Left ventricle myocardium inferior (tissue), 1 donor: ENCODE data around the gene AGAP3. TPM values are rescaled to one million over a fixed set of nuclear protein-coding genes. Genes with fewer than 3 reads are reported as not detected.

Experiments used
- DNase-seq: peaks from one replicate; pipeline ENCODE4 v3.0.0-alpha.2; 2020
- H3K27ac ChIP-seq: fragments of 200-600 bp; replicated peaks from 2 replicates; pipeline ENCODE4 v1.8.0; 2021
- H3K27me3 ChIP-seq: fragments of 200-600 bp; 2 replicates; pipeline ENCODE4 v1.8.0; 2021; ENCODE audit warnings: low read depth
- H3K36me3 ChIP-seq: fragments of 200-600 bp; 2 replicates; pipeline ENCODE4 v1.8.0; 2021
- H3K4me1 ChIP-seq: fragments of 200-600 bp; 2 replicates; pipeline ENCODE4 v1.8.0; 2021
- H3K4me3 ChIP-seq: fragments of 200-600 bp; 2 replicates; pipeline ENCODE4 v1.8.0; 2021; ENCODE audit warnings: mild to moderate bottlenecking, moderate library complexity
- H3K9me3 ChIP-seq: fragments of 200-600 bp; replicated peaks from 2 replicates; pipeline ENCODE4 v1.8.0; 2021
- intact Hi-C: fragments of 100-400 bp; cut with micrococcal nuclease; formaldehyde crosslinking; loops from one replicate; pipeline ENCODE4 v1.11.0; 2022
- total RNA-seq: library from RNA; stranded (reverse); fragmentation: NEBNext Ultra II Directional; extraction: Animal tissue kit (Norgen Biotek cat#: 25700); gene quantifications from one replicate; pipeline ENCODE4 v1.2.1, GENCODE V29; 2021
- TF ChIP-seq, protein P1 (sequence below): fragments of 200-600 bp; IDR thresholded peaks from 2 replicates; pipeline ENCODE4 v1.8.0; 2021; ENCODE audit warnings: antibody characterized with exemption, mild to moderate bottlenecking, borderline replicate concordance
- donor health status: DM: no; HTN: yes; CAD: no; lungs with severe emphysema.

Gene AGAP3
- total RNA-seq, 1 donor from 2014 or later = 51.0 TPM

DNA sequence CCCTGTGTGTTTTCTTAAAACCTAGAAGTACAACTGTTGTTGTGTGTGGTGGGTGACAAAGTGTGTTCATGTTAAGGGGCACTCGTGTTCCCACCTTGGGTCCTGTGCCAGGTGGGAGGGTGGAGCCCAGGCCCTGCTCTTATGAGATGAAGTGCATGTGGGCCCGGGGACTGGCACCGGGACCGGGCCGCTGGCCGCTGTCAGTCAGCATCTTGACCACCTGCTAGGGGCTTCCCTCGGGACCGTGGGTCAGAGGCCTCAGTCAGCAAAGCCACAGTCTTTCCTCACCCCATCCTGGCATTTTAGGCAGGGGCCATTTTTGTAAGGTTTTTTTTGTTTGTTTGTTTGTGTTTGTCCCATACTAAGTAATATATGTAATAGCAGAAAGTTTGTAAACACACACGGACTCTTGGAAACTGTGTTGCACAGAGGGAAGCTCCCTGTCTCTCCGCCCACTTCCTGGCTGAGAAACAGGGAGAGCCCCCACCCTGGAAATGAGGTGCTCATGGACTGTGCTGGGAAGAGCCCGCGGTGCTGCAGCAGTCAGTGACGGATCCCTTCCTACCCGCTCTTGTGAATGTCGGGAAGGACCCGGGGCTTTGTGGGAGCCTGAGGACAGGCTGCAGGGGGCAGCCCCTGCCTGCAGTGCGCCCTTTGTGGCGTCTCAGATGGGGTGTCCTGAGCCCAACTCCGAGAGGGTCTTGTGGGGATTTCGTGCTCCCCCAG is 13.4 kb downstream of the AGAP3 start:
- Histone ChIP-seq H3K36me3 (no peaks in the 10 kb centered on the region), H3K27me3 (no peaks in the 10 kb centered on the region), H3K27ac (peak overlapping the region; percentile 33), H3K4me1 (peaks cover 59% of the 10 kb centered on the region), H3K4me3 (peak overlapping the region; percentile 40), H3K9me3 (no peaks in the 10 kb centered on the region)
- no peak for DNase-seq
- intact Hi-C loops = loop anchor here (10.0 kb wide), 1 partner anchor 65 kb away; no protein-coding TSS in a partner anchor
- TF ChIP-seq, protein P1, sequence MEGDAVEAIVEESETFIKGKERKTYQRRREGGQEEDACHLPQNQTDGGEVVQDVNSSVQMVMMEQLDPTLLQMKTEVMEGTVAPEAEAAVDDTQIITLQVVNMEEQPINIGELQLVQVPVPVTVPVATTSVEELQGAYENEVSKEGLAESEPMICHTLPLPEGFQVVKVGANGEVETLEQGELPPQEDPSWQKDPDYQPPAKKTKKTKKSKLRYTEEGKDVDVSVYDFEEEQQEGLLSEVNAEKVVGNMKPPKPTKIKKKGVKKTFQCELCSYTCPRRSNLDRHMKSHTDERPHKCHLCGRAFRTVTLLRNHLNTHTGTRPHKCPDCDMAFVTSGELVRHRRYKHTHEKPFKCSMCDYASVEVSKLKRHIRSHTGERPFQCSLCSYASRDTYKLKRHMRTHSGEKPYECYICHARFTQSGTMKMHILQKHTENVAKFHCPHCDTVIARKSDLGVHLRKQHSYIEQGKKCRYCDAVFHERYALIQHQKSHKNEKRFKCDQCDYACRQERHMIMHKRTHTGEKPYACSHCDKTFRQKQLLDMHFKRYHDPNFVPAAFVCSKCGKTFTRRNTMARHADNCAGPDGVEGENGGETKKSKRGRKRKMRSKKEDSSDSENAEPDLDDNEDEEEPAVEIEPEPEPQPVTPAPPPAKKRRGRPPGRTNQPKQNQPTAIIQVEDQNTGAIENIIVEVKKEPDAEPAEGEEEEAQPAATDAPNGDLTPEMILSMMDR = no peak

DNA sequence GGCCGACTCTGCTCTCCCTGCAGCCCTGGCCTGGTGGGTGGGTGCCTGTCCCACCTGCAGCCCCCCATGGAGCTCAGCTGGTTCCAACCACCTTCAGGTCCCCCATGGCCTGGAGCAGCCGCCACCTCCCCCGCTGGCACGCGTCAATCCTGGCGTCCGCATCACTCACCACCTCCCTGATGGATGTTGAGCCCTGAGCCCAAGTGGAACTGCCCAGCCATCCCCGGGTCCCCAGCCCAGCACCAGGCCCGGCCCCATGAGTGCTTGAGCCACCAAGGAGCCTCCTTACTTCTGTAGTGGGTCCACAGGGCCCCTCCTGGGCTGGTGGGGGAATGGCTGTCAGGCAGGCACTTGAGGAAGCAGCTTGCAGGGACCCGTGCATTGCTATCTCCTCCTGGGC is 14.6 kb downstream of the AGAP3 start:
- Histone ChIP-seq H3K4me1 (peaks cover 56% of the 10 kb centered on the region), H3K36me3 (no peaks in the 10 kb centered on the region), H3K27ac (no peak overlapping the region), H3K9me3 (no peaks in the 10 kb centered on the region), H3K4me3 (no peak overlapping the region), H3K27me3 (no peaks in the 10 kb centered on the region)
- DNase-seq = no peak
- intact Hi-C loops = loop anchor here (10.0 kb wide), 1 partner anchor 66 kb away; no protein-coding TSS in a partner anchor
- TF ChIP-seq, protein P1 = no peak

DNA sequence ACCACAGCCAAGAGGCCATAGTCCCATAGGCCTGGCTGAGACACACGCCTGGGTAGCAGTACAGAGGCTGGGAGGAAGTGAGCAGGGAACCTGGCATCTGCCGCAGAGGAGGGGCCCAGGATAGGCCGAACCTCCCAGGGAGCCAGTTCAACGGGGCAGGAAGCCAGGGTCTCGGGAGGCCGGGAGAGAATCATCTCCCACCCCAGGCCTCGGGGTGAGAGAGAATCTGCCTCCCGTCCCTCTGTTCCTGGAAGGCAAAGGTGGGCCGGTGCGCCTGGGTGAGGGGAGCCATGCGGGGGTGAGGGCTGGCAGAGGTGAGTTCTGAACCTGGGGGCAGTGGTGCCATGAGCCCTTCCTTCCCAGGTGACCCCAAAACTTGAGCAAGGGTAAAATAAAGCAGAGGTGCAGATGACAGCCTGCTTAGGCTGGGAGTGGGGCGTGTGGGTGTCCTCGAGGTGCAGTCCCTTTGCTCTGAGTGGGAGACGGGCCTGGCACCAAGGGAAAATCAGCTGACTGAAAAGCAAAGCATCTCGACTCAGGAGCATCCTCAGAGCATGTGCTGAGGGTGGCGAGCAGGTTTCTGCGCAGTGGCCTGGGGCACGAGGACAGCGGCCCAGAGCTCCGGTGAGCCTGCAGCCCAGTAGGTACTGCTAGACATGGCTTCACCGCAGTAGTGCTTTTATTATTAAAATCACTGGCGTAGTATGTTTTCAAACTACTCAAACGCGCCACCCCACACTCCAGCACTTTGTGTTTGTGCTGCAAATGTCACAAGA is 15.5 kb downstream of the AGAP3 start:
- TF ChIP-seq, protein P1 = no peak
- H3K4me3 ChIP-seq = no peak overlapping the region

DNA sequence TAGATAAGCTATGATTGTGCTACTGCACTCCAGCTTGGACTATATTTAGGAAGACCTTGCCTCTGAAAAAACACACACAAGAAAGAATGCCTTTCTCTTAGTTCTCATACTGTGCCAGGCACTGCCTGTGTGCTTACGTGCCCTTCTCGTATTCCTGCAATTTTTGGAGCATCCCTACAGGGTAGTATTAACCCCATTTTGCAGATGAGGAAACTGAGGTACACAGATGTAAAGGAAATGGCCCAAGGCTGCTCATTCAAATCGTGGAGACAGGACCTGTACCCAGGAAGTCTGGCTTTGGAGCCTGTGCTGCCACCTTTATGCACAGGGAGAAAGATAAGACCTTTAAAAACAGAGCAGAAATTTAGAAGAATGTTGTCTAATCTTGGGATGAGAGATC is 16.7 kb downstream of the AGAP3 start:
- H3K4me1 ChIP-seq = peaks cover 49% of the 10 kb centered on the region
- no peaks in the 10 kb centered on the region for H3K27me3 ChIP-seq
- no peaks in the 10 kb centered on the region for H3K9me3 ChIP-seq
- H3K4me3 ChIP-seq = no peak overlapping the region
- TF ChIP-seq, protein P1 = no peak
- intact Hi-C loops = loop anchor here (10.0 kb wide), 1 partner anchor 68 kb away; no protein-coding TSS in a partner anchor
- no peak overlapping the region for H3K27ac ChIP-seq
- peaks cover 4% of the 10 kb centered on the region for H3K36me3 ChIP-seq
- no peak for DNase-seq

More for the DNA sequence above, 15.5 kb downstream of the AGAP3 start:
- Histone ChIP-seq H3K27me3 (no peaks in the 10 kb centered on the region), H3K27ac (peak overlapping the region; percentile 8), H3K36me3 (peaks cover 4% of the 10 kb centered on the region), H3K9me3 (no peaks in the 10 kb centered on the region), H3K4me1 (peaks cover 56% of the 10 kb centered on the region)
- DNase-seq = no peak
- intact Hi-C loops = loop anchor here (10.0 kb wide), 1 partner anchor 67 kb away; no protein-coding TSS in a partner anchor

DNA sequence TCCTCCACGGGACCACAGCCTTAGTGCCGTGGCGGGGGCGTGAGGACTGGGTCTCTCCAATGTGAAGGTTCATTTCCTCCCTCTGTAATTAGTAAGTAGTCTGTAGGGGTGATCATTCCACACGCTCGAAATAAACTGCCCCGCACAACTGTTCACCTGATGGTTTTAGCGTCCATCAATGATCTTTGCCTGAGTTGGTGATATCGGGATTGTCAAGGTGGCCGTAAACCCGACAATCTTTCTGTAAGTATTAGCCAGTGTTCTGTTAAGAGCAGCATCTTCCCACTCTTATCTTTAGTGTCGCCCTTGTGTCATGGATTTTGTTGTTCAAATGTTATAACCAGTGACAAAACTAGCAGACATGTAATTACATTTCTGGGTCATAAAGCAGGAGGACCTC is 17.7 kb downstream of the AGAP3 start:
- Histone ChIP-seq H3K27ac (no peak overlapping the region), H3K4me3 (no peak overlapping the region), H3K9me3 (no peaks in the 10 kb centered on the region), H3K27me3 (no peaks in the 10 kb centered on the region), H3K4me1 (peaks cover 46% of the 10 kb centered on the region), H3K36me3 (peaks cover 4% of the 10 kb centered on the region)
- DNase-seq = no peak
- TF ChIP-seq, protein P1 = no peak
- intact Hi-C loops = loop anchor here (10.0 kb wide), 1 partner anchor 69 kb away; no protein-coding TSS in a partner anchor
